ENCODE measurements around the gene GPT2. TPM values are rescaled to one million over a fixed set of nuclear protein-coding genes. Genes with fewer than 3 reads are reported as not detected.

The GPT2 gene
- total RNA-seq, 2 donors from 2014 or later = 5.1 to 6.8 TPM

DNA sequence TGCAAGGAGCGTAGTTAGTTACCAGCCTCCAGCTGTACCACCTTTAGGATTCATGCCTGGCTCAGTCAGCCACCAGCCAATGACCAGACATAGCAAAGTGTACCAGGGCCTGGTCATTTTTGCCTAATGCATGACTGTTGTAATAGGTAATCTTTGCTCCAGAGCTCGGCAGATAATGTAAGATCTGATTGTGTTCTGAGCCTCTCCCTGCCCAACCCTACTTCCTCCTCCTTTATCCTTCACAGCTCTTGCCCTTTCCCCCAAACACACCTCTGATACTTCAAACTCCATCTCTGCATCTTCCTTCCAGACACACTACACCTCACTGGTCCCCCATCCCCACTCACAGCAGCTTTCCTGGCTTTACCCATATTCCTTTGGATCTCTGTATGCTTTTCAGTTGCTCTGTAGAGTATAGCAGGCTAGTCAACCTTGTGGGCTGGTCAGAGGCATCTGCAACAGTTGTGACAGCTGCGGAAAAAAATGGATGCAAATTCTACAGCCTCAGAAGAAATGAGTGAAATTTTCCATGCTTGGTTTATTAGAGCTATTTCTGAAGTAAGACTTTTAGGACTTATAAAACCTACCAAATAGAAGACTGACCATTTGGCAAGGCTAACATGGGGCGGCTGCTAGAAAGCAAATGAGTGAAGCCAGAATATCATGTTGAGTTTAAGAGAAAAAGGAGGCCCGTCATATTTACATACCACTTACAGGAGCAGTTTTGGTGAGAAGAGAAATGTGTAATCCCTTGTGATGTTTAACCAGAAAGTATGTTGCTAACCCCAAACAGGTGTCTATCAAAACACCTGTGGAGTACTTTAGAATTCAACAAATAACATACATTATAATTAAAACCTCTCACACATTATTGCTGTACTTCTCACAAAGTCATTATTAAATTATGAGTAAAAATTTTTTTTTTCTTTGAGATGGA, 33.3 kb upstream of the GPT2 start:
- no peak for ATAC-seq (ENCODE audit: insufficient number of reproducible peaks, low FRiP score, low read depth)
- no peak overlapping the region for H3K27ac ChIP-seq
- H3K4me1 ChIP-seq (ENCODE audit: control insufficient read depth in 1 of 2, low read depth in 2 of 2) = no peaks in the 10 kb centered on the region

DNA sequence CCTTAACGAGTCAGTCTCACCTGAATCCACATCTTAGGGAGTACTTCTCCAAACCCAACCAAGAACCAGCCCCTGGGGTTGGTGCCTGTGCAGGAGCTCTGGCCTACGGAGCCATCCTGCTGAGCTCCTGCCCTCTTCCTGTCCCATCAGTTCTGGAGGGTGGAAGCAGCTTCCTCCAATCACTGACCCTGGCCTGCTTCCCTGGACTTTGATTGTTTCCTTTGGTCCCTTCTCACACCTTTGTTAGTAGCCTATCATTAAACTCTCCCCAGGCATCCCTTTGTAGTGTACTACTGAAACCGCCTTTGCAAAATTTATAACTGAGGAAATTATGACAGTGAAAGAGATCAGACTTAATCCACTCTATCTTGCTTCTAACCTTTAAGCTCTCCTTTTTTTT, 32.0 kb upstream of the GPT2 start:
- TF ChIP-seq, protein P1, sequence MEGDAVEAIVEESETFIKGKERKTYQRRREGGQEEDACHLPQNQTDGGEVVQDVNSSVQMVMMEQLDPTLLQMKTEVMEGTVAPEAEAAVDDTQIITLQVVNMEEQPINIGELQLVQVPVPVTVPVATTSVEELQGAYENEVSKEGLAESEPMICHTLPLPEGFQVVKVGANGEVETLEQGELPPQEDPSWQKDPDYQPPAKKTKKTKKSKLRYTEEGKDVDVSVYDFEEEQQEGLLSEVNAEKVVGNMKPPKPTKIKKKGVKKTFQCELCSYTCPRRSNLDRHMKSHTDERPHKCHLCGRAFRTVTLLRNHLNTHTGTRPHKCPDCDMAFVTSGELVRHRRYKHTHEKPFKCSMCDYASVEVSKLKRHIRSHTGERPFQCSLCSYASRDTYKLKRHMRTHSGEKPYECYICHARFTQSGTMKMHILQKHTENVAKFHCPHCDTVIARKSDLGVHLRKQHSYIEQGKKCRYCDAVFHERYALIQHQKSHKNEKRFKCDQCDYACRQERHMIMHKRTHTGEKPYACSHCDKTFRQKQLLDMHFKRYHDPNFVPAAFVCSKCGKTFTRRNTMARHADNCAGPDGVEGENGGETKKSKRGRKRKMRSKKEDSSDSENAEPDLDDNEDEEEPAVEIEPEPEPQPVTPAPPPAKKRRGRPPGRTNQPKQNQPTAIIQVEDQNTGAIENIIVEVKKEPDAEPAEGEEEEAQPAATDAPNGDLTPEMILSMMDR (IDR thresholded peaks at IDR 0.05) = no peak
- H3K4me3 ChIP-seq = no peak overlapping the region
- peaks cover 0 to under 1% of the 10 kb centered on the region in 2 donors for H3K4me1 ChIP-seq (ENCODE audit: control insufficient read depth in 1 of 2, low read depth in 2 of 2)
- H3K9me3 ChIP-seq = no peaks in the 10 kb centered on the region
- DNase-seq (ENCODE audit: low spot score) (no peak), ATAC-seq (ENCODE audit: insufficient number of reproducible peaks, low FRiP score, low read depth) (no peak)
- no peak overlapping the region for H3K27ac ChIP-seq
- H3K27me3 ChIP-seq (replicated peaks; ENCODE audit: insufficient read depth) = no peaks in the 10 kb centered on the region
- no peaks in the 10 kb centered on the region for H3K36me3 ChIP-seq

More for the DNA sequence above, 33.3 kb upstream of the GPT2 start:
- Histone ChIP-seq H3K4me3 (no peak overlapping the region), H3K36me3 (no peaks in the 10 kb centered on the region), H3K27me3 (replicated peaks; ENCODE audit: insufficient read depth) (no peaks in the 10 kb centered on the region), H3K9me3 (no peaks in the 10 kb centered on the region)
- no peak for DNase-seq (ENCODE audit: low spot score)
- TF ChIP-seq, protein P1 (IDR thresholded peaks at IDR 0.05) = no peak

DNA sequence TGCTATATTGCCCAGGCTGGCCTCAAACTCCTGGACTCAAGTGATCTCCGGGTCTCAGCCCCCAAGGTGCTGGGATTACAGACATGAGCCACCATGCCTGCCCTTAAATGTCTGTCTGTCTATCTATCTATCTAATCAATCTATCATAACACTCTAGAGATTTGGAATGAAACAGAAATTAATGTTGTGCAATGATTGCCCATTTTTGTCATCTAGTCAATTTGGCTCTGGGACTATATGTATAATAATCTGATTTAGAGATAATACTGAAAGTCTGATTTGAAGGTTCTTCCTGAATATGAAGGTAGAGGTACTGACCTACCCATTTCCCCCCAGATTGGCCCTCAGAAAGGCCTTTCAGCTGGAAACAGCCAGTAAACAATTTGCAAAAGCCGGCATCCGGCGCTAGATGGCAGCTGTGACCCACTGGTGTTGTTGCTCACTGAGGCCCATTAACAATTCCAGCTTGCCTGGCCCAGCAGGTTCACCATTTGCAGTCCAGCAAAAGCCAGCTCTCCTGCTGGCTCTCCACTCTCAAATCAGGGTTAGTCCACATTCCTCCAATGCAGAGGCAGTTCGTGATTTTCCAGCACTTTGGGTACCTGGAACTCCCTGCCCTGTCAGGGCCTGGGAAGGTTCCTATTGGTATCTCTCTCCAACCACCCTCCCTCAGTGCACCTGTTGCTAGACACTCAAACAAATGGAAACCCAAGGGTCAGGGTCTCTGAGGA, 30.3 kb upstream of the GPT2 start:
- TF ChIP-seq, protein P1 (IDR thresholded peaks at IDR 0.05) = peak; percentile 72
- Histone ChIP-seq H3K4me1 (ENCODE audit: control insufficient read depth in 1 of 2, low read depth in 2 of 2) (peaks cover 0 to 9% of the 10 kb centered on the region in 2 donors), H3K4me3 (no peak overlapping the region), H3K27ac (no peak overlapping the region), H3K9me3 (no peaks in the 10 kb centered on the region), H3K27me3 (replicated peaks; ENCODE audit: insufficient read depth) (no peaks in the 10 kb centered on the region), H3K36me3 (no peaks in the 10 kb centered on the region)
- ATAC-seq (ENCODE audit: insufficient number of reproducible peaks, low FRiP score, low read depth) (no peak), DNase-seq (ENCODE audit: low spot score) (no peak)

DNA sequence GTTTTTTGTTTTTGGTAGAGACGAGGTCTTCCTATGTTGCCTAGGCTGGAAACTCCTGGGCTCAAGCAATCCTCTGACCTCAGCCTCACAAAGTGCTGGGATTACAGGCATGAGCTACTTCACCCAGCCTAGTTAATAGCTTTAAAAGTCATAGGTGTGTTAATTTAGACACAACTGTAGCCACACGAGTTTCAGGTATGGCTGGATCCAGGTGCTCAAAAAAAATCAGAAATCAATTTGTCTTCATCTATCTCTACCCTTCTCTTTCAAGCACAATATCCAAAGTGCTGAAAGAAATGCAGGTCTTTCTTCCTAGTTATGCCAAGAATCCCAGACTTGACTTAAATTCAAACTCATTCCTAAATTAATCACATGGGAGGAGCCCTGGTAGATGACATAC, 29.3 kb upstream of the GPT2 start:
- Histone ChIP-seq H3K27ac (no peak overlapping the region), H3K4me1 (ENCODE audit: control insufficient read depth in 1 of 2, low read depth in 2 of 2) (peaks cover 0 to 9% of the 10 kb centered on the region in 2 donors), H3K36me3 (no peaks in the 10 kb centered on the region), H3K27me3 (replicated peaks; ENCODE audit: insufficient read depth) (no peaks in the 10 kb centered on the region), H3K4me3 (no peak overlapping the region), H3K9me3 (no peaks in the 10 kb centered on the region)
- ATAC-seq (ENCODE audit: insufficient number of reproducible peaks, low FRiP score, low read depth) (no peak), DNase-seq (ENCODE audit: low spot score) (no peak)
- TF ChIP-seq, protein P1 (IDR thresholded peaks at IDR 0.05) = no peak

DNA sequence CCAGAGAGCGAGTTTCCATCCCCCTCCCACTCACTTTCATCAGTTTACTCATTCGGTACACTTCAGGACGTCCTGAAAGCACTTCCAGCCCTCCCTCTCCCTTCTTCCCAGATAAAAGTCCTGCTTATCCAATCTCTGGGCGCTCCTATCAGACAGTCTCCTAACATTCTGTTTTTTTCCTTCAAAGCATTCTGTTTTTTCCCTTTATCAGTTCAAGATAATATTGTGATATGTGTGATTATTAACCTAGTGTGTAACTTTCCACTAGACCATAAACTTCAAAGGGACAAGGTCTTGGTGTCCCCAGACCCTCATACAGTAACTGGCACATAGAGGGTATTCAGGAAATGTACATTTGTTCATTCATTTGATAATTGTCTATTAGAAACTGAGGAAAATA, 28.8 kb upstream of the GPT2 start:
- no peaks in the 10 kb centered on the region for H3K27me3 ChIP-seq (replicated peaks; ENCODE audit: insufficient read depth)
- peaks cover 0 to 9% of the 10 kb centered on the region in 2 donors for H3K4me1 ChIP-seq (ENCODE audit: control insufficient read depth in 1 of 2, low read depth in 2 of 2)
- no peak overlapping the region for H3K4me3 ChIP-seq
- no peaks in the 10 kb centered on the region for H3K9me3 ChIP-seq
- no peaks in the 10 kb centered on the region for H3K36me3 ChIP-seq
- no peak overlapping the region for H3K27ac ChIP-seq
- TF ChIP-seq, protein P1 (IDR thresholded peaks at IDR 0.05) = no peak
- ATAC-seq (ENCODE audit: insufficient number of reproducible peaks, low FRiP score, low read depth) (no peak), DNase-seq (ENCODE audit: low spot score) (no peak)
